SK-N-SH treated with all-trans-retinoic acid at 6 μM for 48 hours (cell line): ENCODE results near the gene HPS1.

Source experiments
- ATAC-seq: fragments of 200-7000 bp; cut with Tn5 transposase; 3 replicates; pipeline ENCODE4 v1.9.1; 2020; ENCODE audit warnings: mild to moderate bottlenecking, moderate library complexity
- ARNTL ChIP-seq: fragments of 450-650 bp; formaldehyde crosslinking; IDR thresholded peaks from 2 replicates; pipeline ENCODE4 v1.5.0; 2020; ENCODE audit warnings: low read depth, mild to moderate bottlenecking, moderate library complexity, borderline replicate concordance
- BACH2 ChIP-seq: fragments of 250-450 bp; sonication (Bioruptor Pico); IDR thresholded peaks from 2 replicates; pipeline ENCODE4 v1.9.0; 2021; ENCODE audit warnings: mild to moderate bottlenecking, borderline replicate concordance
- CREB5 ChIP-seq: fragments of 250-450 bp; sonication (Bioruptor Pico); IDR thresholded peaks from 2 replicates; pipeline ENCODE4 v1.5.1; 2020; ENCODE audit warnings: low read depth, mild to moderate bottlenecking, moderate library complexity
- CSDC2 ChIP-seq: fragments of 250-450 bp; sonication (Bioruptor Pico); IDR thresholded peaks from 2 replicates; pipeline ENCODE4 v1.5.0; 2020; ENCODE audit warnings: mild to moderate bottlenecking, moderate library complexity
- ESRRG ChIP-seq: fragments of 250-450 bp; sonication (Bioruptor Pico); IDR thresholded peaks from 2 replicates; pipeline ENCODE4 v1.6.1; 2021; ENCODE audit warnings: mild to moderate bottlenecking
- GLIS3 ChIP-seq: fragments of 250-450 bp; sonication (Bioruptor Pico); IDR thresholded peaks from 2 replicates; pipeline ENCODE4 v1.5.0; 2020; ENCODE audit warnings: mild to moderate bottlenecking, moderate library complexity
- ISL1 ChIP-seq: fragments of 250-450 bp; sonication (Bioruptor Pico); IDR thresholded peaks from 2 replicates; pipeline ENCODE4 v2.1.2; 2022; ENCODE audit warnings: mild to moderate bottlenecking, moderate library complexity
- OSR1 ChIP-seq: fragments of 250-450 bp; sonication (Bioruptor Pico); IDR thresholded peaks from 2 replicates; pipeline ENCODE4 v1.8.0; 2022; ENCODE audit warnings: moderate library complexity, mild to moderate bottlenecking, inconsistent platforms
- PATZ1 ChIP-seq: fragments of 250-450 bp; sonication (Bioruptor Pico); IDR thresholded peaks from 2 replicates; pipeline ENCODE4 v1.8.0; 2020; ENCODE audit warnings: mild to moderate bottlenecking, moderate library complexity, borderline replicate concordance
- POU6F1 ChIP-seq: fragments of 250-450 bp; sonication (Bioruptor Pico); IDR thresholded peaks from 2 replicates; pipeline ENCODE4 v1.8.0; 2021; ENCODE audit warnings: low read depth, mild to moderate bottlenecking, moderate library complexity, borderline replicate concordance
- RARB ChIP-seq: fragments of 250-450 bp; sonication (Bioruptor Pico); IDR thresholded peaks from 2 replicates; pipeline ENCODE4 v1.8.0; 2021; ENCODE audit warnings: mild to moderate bottlenecking, moderate library complexity
- TCF4 ChIP-seq: fragments of 250-450 bp; sonication (Bioruptor Pico); IDR thresholded peaks from 2 replicates; pipeline ENCODE4 v1.8.0; 2021; ENCODE audit warnings: mild to moderate bottlenecking, moderate library complexity, borderline replicate concordance
- TOX ChIP-seq: fragments of 250-450 bp; sonication (Bioruptor Pico); IDR thresholded peaks from 2 replicates; pipeline ENCODE4 v1.8.0; 2021; ENCODE audit warnings: mild to moderate bottlenecking, moderate library complexity, borderline replicate concordance
- TSHZ2 ChIP-seq: fragments of 250-450 bp; sonication (Bioruptor Pico); IDR thresholded peaks from 2 replicates; pipeline ENCODE4 v1.5.0; 2020; ENCODE audit warnings: mild to moderate bottlenecking, moderate library complexity
- ZFP3 ChIP-seq: fragments of 250-450 bp; sonication (Bioruptor Pico); IDR thresholded peaks from 2 replicates; pipeline ENCODE4 v1.5.0; 2020; ENCODE audit warnings: mild to moderate bottlenecking, moderate library complexity
- ZNF565 ChIP-seq: fragments of 450-650 bp; formaldehyde crosslinking; conservative IDR thresholded peaks from 2 replicates; pipeline ENCODE4 v1.5.0; 2020; ENCODE audit warnings: low read depth, mild to moderate bottlenecking, moderate library complexity
- ZNF70 ChIP-seq: fragments of 450-650 bp; formaldehyde crosslinking; IDR thresholded peaks from 2 replicates; pipeline ENCODE4 v1.5.0; 2020; ENCODE audit warnings: mild to moderate bottlenecking, moderate library complexity
- ZNF8 ChIP-seq: fragments of 450-650 bp; formaldehyde crosslinking; IDR thresholded peaks from 2 replicates; pipeline ENCODE4 v1.5.0; 2020; ENCODE audit warnings: mild to moderate bottlenecking, moderate library complexity

The HPS1 gene

GRCh38 chr10:98400482-98400881 is 46.3 kb downstream of the HPS1 start:
- ATAC-seq: no peak
- no peak for TF ChIP-seq ISL1 (CRISPR knock-in tag)
- no peak for TF ChIP-seq OSR1 (CRISPR knock-in tag)

GRCh38 chr10:98399784-98400183 is 47.0 kb downstream of the HPS1 start:
- ATAC-seq: no peak
- TF ChIP-seq RARB (no peak), TOX (CRISPR knock-in tag) (no peak), OSR1 (CRISPR knock-in tag) (no peak), ESRRG (CRISPR knock-in tag) (no peak), ISL1 (CRISPR knock-in tag) (no peak), GLIS3 (CRISPR knock-in tag) (no peak), BACH2 (CRISPR knock-in tag) (no peak), CREB5 (CRISPR knock-in tag) (no peak), TSHZ2 (no peak), ZNF565 (CRISPR knock-in tag) (no peak)

GRCh38 chr10:98397089-98397600 is 49.6 kb downstream of the HPS1 start:
- no peak for ATAC-seq
- TF ChIP-seq CSDC2 (CRISPR knock-in tag): no peak
- no peak for TF ChIP-seq ZNF8 (CRISPR knock-in tag)
- TF ChIP-seq ZFP3 (CRISPR knock-in tag): no peak
- no peak for TF ChIP-seq ARNTL (CRISPR knock-in tag)
- no peak for TF ChIP-seq ESRRG (CRISPR knock-in tag)
- no peak for TF ChIP-seq TOX (CRISPR knock-in tag)
- TF ChIP-seq PATZ1 (CRISPR knock-in tag): no peak

- ATAC-seq: no peak
- no peak for TF ChIP-seq TCF4 (CRISPR knock-in tag)
- TF ChIP-seq POU6F1 (CRISPR knock-in tag): no peak
- TF ChIP-seq TOX (CRISPR knock-in tag): no peak
- TF ChIP-seq ZNF70 (CRISPR knock-in tag): no peak
- no peak for TF ChIP-seq ESRRG (CRISPR knock-in tag)
Measured at GRCh38 chr10:98396096-98397063, 50.4 kb downstream of the HPS1 start.
